Thymus (tissue), 11 donors: Measurements from ENCODE around the gene RPL23. TPM values are rescaled to one million over a fixed set of nuclear protein-coding genes. Genes with fewer than 3 reads are reported as not detected.

ENCODE experiments used
- DNase-seq, 9 donors: peaks; one replicate each; pipeline ENCODE4 v3.0.0-alpha.2; 2013; ENCODE audit warnings: low spot score in 9 of 9, low read depth in 6 of 9, missing footprints in 1 of 9
- H3K27ac ChIP-seq, 2 donors: one replicate each; pipeline ENCODE4 v1.5.1; 2013; ENCODE audit warnings: control low read depth in 1 of 2, low read depth in 1 of 2, low read length in 1 of 2, mild to moderate bottlenecking in 1 of 2, moderate library complexity in 1 of 2
- H3K27me3 ChIP-seq, 2 donors: one replicate each; pipeline ENCODE4 v1.5.1; 2013; ENCODE audit warnings: low read length in 1 of 2; ENCODE audit not compliant: control insufficient read depth in 2 of 2, insufficient read depth in 1 of 2
- H3K36me3 ChIP-seq, 2 donors: one replicate each; pipeline ENCODE4 v1.5.1; 2013; ENCODE audit warnings: low read length in 1 of 2, mild to moderate bottlenecking in 1 of 2, moderate library complexity in 1 of 2; ENCODE audit not compliant: control insufficient read depth in 2 of 2, insufficient read depth in 2 of 2
- H3K4me1 ChIP-seq, 2 donors: one replicate each; pipeline ENCODE4 v1.5.1; 2013; ENCODE audit warnings: low read length in 2 of 2; ENCODE audit not compliant: control insufficient read depth in 2 of 2, insufficient read depth in 2 of 2
- H3K4me3 ChIP-seq, 2 donors: one replicate each; pipeline ENCODE4 v1.5.1; 2013; ENCODE audit warnings: low read length in 2 of 2, control low read depth in 1 of 2, mild to moderate bottlenecking in 1 of 2
- H3K9me3 ChIP-seq, 2 donors: one replicate each; pipeline ENCODE4 v1.5.1; 2013; ENCODE audit warnings: low read length in 1 of 2, mild to moderate bottlenecking in 1 of 2; ENCODE audit not compliant: control insufficient read depth in 2 of 2, insufficient read depth in 1 of 2
- WGBS: extraction: QIAGEN DNeasy Blood & Tissue Kit; methylation state at CpG from one replicate; pipeline ENCODE4 v1.1.7; 2013; 5-methylcytosine and 5-hydroxymethylcytosine counted together
- polyA plus RNA-seq: library from polyadenylated mRNA; stranded (reverse); fragments of 200-250 nt; gene quantifications from one replicate; pipeline ENCODE4 v1.2.3, GENCODE V29; 2013
- total RNA-seq: library from RNA; stranded (reverse); fragments of 120-200 nt; gene quantifications from one replicate; pipeline ENCODE4 v1.2.4, GENCODE V29; 2013
- donor health status: healthy.

The RPL23 gene
- total and polyA plus RNA-seq, 2 donors, result 3,220 to 4,550 TPM

DNA sequence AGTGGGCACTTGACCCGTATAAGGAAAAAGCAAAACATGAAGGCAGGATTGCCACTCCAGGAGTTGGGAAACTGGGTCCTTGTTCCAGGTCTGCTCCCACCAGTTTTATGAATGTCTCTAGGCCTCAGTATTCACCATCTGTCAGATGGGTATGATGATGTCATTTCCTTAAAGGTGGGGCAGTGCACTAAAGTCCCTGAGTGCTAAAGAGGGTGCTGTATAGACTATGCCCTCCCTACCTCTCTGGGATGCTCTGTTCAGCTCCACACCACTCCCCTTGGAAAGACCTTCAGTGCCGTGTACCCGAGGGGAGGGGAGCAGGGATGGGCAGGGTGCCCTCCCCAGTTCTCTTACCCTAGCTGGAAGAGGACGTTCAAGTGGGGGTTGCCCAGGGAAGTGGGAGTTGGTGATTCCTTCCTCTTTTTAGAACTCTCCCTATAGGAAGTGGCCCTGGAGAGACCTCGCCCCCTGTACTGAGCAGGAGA lies 18.5 kb upstream of the RPL23 start:
- 78% methylated on average over 5 of the region's 5 CpGs for WGBS
- Histone ChIP-seq H3K9me3 (peaks cover 0 to 3% of the 10 kb centered on the region in 2 donors), H3K4me1 (peaks cover 40 to 79% of the 10 kb centered on the region in 2 donors), H3K27me3 (no peaks in the 10 kb centered on the region), H3K4me3 (peak overlapping the region; percentile 97 to 99), H3K36me3 (peaks cover 12 to 13% of the 10 kb centered on the region in 2 donors), H3K27ac (peak overlapping the region; percentile 76 to 90)
- no peak for DNase-seq

DNA sequence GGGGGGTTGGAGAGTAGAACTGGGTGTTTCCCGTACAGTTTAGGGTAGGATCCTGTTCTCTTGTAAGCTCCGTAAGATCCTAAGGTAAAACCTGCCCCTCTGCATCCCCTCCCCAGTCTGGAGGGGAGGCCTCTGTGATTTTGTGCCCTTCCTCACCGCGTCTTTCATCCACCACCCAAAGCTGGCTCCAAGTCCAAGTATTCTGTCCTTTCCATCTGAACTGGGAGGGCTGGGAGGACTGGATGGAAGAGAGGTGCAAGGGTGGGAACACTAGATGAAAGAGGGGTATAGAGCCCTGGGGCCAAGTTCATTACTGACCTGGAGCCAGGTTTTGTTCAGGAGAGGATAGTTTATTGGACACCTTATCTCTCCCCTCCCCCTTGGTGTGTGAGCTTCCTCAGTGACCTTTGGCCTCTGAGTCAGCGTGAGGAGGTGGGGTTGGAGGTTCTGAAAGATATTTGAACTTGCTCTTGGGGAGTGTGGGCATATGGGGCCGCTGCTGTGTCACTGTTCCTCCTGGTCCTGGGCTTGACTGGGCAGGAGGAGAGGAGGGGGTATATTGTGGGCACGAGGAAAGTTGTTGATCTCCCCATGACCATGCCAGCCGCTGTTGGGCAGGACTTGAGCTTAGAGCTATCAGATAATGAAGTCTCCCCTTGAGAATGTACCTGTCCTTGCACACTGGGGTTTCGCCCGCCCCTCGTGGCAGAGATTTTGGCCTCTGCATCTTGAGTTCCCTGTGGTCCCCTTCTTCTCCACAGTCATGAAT lies 17.9 kb upstream of the RPL23 start:
- peak in 2 of 9 donors; percentile 63 to 85 for DNase-seq
- Histone ChIP-seq H3K4me1 (peaks cover 37 to 73% of the 10 kb centered on the region in 2 donors), H3K4me3 (peak overlapping the region; percentile 97 to 99), H3K27ac (peak overlapping the region; percentile 90 to 99), H3K9me3 (no peaks in the 10 kb centered on the region), H3K36me3 (peaks cover 12 to 13% of the 10 kb centered on the region in 2 donors), H3K27me3 (no peaks in the 10 kb centered on the region)
- 35% methylated on average over 11 of the region's 11 CpGs for WGBS

DNA sequence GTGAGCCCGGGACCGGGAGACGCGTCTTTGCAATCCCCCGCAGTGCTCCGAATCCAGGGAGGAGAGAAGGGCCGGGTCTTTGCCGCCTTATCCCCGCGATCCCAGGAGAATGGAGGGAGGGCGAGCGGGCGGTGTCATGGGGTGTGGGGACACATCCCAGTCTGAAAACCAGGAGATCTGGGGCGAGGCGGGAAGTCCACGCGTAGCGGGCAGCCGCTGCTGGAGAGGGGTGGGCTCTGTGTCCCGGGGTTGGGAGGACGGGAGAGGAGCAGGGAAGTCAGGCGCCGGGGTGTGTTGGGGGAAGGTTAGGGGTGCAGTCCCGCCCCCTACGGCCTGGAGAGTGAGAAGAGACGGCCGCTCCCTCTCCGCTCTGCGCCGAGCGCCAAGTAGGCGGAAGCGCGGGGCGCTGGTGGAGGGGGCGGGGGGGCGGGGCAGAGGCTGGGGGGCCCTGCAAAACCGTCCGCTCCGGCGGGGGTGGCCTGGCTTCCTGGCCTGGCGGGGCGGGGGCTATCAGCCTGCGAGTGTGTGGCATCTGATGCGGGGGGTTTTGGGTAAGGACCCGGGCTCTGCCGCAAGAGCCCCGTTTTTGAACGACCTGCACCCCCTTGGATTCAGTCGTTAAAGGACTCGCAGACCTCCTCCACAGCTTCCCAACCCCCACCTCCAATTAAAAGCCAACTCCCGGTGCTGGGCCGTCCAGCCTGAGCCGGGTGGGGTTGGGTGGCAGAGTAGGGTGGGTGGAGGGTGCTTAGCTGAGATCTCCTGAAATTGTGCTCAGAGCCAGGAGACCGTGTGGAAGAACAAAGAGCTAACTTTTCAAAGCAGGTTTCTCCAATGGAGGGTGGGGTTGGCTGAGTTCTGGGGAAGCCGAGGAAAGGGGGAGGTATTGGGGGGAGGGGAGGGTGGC lies 17.0 kb upstream of the RPL23 start:
- WGBS, result under 1% methylated on average over 56 of the region's 56 CpGs
- Histone ChIP-seq H3K27me3 (no peaks in the 10 kb centered on the region), H3K4me3 (peak overlapping the region; percentile 97 to 99), H3K9me3 (no peaks in the 10 kb centered on the region), H3K27ac (peak overlapping the region; percentile 92 to 99), H3K36me3 (peaks cover 12 to 13% of the 10 kb centered on the region in 2 donors), H3K4me1 (peaks cover 33 to 64% of the 10 kb centered on the region in 2 donors)
- peak in 2 of 9 donors; percentile 77 to 84 for DNase-seq

DNA sequence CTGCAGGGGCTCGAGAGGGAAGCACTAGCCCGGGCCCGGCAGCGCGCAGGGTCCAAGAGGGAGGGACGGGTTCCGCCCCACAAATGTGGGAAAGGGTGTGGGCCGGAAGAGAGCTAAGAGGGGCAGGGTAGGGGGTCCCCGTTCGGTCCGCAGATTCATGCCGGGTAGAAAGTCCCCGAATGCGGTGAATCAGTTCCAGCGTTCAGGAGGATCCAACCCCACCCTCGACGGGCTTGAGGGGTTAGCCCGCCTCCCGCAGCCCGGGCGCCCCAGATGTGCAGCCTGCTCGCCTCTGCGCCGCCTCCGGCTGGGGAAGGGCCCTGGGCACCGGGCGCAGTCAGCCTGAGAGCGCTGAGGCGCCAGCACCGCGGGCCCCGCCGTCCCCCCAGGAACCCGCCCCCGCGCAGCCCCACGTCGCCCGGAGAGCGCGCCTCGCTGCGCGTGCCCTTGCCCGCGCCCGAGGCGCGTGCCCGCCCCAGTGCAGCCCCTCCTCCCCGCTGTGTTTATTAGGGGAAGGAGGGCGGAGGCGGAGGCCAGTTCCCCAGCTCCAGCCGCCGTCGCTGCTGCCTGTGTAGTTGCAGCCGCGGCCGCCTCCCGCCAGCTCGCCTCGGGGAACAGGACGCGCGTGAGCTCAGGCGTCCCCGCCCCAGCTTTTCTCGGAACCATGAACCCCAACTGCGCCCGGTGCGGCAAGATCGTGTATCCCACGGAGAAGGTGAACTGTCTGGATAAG lies 16.2 kb upstream of the RPL23 start, which contains the start of gene LASP1:
Gene LASP1 (plus strand): TSS at position 533 of the 733 bp plus-strand sequence. CDS start 132 bp downstream, at position 665.
- no peaks in the 10 kb centered on the region for H3K27me3 ChIP-seq
- H3K36me3 ChIP-seq, result peaks cover 11 to 13% of the 10 kb centered on the region in 2 donors
- H3K4me3 ChIP-seq, result peak within 1 kb of the TSS; percentile 97 to 99
- no peaks in the 10 kb centered on the region for H3K9me3 ChIP-seq
- peak within 1 kb of the TSS; percentile 96 to 99 for H3K27ac ChIP-seq
- DNase-seq, result peak in 6 of 9 donors; percentile 82 to 94 (median 88)
- H3K4me1 ChIP-seq, result peaks cover 25 to 56% of the 10 kb centered on the region in 2 donors
- WGBS, result under 1% methylated on average over 73 of the region's 73 CpGs

DNA sequence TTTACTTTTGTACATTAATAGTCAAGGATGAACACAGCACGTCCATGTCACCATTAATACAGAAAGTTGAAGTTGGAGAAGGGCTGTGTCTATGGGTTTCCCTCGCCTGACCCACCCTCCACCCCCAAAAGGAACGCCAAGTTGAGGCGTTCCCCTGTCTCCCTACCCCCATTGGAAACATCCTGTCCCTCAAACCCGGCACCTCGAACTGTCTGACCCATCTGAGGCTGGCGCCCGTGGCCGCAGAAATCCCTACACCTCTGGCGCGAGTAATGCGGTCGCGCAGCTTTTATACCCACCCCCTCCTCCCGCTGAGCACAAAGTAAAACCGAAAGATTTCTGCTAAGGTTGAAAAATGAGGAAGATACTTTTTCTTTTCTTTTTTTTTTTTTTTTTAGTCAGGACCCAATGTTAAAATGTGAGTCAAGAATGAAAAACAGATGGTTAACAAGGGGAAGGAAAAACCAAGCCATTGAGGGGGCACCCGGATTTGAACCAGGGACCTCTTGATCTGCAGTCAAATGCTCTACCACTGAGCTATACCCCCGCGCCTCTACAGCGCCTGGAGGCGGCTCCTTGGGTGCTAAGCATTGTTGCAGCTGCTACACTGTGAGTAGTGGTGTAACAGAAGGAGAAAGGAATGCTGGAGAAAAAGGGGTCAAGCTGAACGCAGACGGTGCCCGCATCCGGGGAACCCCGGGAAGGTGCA lies 15.4 kb upstream of the RPL23 start:
- peak in 7 of 9 donors; percentile 75 to 96 (median 87) for DNase-seq
- Histone ChIP-seq H3K9me3 (no peaks in the 10 kb centered on the region), H3K27me3 (no peaks in the 10 kb centered on the region), H3K4me1 (peaks cover 19 to 49% of the 10 kb centered on the region in 2 donors), H3K4me3 (peak overlapping the region; percentile 97 to 99), H3K36me3 (peaks cover 6 to 12% of the 10 kb centered on the region in 2 donors), H3K27ac (peak overlapping the region; percentile 96 to 99)
- under 1% methylated on average over 26 of the region's 26 CpGs for WGBS

DNA sequence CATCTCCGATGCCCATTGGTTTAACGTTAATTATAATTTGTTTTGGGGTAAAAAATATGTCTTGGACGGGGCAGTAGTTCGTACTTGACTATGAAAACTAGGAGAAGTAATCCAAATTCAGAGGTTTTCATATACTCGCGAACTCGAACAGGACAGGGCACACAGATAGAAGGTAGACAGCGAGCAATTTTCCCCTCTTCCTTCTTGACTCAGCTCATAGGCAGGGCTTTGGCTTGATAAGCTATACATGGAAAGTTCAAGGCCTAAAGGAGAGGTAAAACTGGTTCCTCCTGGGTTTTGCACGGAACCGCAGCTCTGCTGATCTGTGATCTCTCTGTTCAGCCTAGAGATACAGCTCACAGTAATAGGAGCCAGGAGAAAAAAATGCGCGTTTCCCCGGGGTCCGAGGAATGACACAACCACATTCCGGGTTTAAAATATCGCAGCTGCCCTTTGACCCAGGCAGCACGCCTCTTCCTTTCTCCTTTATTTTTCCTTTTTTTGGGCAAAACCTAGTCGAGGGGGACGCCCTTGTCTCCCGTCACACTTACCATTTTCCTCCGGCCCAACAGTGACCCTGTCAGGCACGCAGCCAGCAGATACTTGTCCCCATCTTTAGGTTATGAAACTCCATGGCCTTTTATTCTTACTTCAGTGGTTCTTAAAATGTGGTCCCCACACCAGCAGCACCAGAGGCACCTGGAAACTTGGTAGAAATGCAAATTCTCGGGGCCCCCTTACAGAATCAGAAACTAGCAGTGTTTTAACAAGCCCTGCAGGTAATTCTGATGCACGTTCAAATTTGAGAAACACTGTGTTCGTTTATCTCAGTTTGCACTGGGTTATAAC lies 14.7 kb upstream of the RPL23 start:
- Histone ChIP-seq H3K36me3 (peaks cover 5% of the 10 kb centered on the region in 2 donors), H3K4me1 (peaks cover 19 to 41% of the 10 kb centered on the region in 2 donors), H3K27ac (peak overlapping the region; percentile 88 to 96), H3K4me3 (peak overlapping the region; percentile 97 to 99), H3K27me3 (no peaks in the 10 kb centered on the region), H3K9me3 (no peaks in the 10 kb centered on the region)
- WGBS, result 18% methylated on average over 25 of the region's 25 CpGs
- DNase-seq, result peak in 1 of 9 donors; percentile 58

DNA sequence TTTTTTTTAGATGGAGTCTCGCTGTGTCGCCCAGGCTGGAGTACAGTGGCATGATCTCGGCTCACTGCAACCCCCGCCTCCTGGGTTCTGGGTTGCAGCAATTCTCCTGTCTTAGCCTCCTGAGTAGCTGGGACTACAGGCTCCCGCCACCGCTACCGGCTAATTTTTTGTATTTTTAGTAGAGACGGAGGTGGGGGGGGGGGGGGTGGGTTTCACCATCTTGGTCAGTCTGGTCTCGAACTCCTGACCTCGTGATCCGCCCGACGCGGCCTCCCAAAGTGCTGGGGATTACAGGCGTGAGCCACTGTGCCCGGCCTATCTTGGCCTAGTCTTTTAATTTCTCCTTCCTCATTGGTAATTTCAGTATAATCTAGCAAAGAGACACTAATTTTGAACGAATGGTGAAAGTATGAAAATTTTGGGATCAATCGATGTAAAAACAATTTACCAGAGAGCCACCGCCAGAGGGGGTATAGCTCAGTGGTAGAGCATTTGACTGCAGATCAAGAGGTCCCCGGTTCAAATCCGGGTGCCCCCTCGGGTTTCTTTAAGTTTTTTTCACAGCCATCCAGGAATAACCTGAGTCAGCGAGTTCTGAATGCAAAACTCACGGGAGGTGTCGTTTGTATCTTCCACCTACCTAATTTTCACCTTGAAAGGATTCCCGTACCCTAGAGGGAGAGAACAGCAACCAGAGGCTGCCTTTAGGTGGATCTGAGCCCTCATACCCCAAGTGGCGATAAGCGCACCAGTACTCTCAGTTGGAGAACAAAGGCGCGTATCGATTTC lies 13.9 kb upstream of the RPL23 start:
- Histone ChIP-seq H3K9me3 (no peaks in the 10 kb centered on the region), H3K4me1 (peaks cover 12 to 33% of the 10 kb centered on the region in 2 donors), H3K36me3 (peaks cover 0 to 3% of the 10 kb centered on the region in 2 donors), H3K4me3 (peak overlapping the region; percentile 15 to 99), H3K27me3 (no peaks in the 10 kb centered on the region), H3K27ac (peak overlapping the region in 1 of 2 donors; percentile 96)
- DNase-seq, result peak in 1 of 9 donors; percentile 78
- WGBS, result 33% methylated on average over 31 of the region's 31 CpGs
